SU-DHL-6 (cell line): ENCODE data around the gene MED12L.

Experiments used
- H2AFZ ChIP-seq: fragments of 200-600 bp; sonication (generic); 2 replicates; pipeline ENCODE4 v1.6.1; 2014; ENCODE audit warnings: low read depth, mild to moderate bottlenecking, moderate library complexity, mixed read lengths, antibody characterized with exemption, low read length; ENCODE audit not compliant: severe bottlenecking
- H3F3A ChIP-seq: fragments of 200-600 bp; shearing (Covaris generic); 2 replicates; pipeline ENCODE4 v1.6.0; 2016; ENCODE audit warnings: antibody characterized with exemption, mild to moderate bottlenecking; ENCODE audit not compliant: insufficient read depth
- H3K27ac ChIP-seq: fragments of 200-600 bp; sonication (generic); 2 replicates; pipeline ENCODE4 v1.5.1; 2016; ENCODE audit warnings: low read depth, mild to moderate bottlenecking, low read length, moderate library complexity, mixed read lengths
- H3K27me3 ChIP-seq: fragments of 200-600 bp; sonication (generic), shearing (Covaris generic); 2 replicates; pipeline ENCODE4 v1.6.0; 2014; ENCODE audit warnings: mild to moderate bottlenecking, low read length
- H3K36me3 ChIP-seq: fragments of 200-600 bp; sonication (generic); 2 replicates; pipeline ENCODE4 v1.6.1; 2014; ENCODE audit warnings: mild to moderate bottlenecking, low read length, mixed read lengths
- H3K4me2 ChIP-seq: fragments of 300-600, 200-600 bp; shearing (Covaris generic), sonication (generic); 2 replicates; pipeline ENCODE4 v1.6.0; 2014; ENCODE audit warnings: low read length, low read depth, mild to moderate bottlenecking; ENCODE audit not compliant: poor library complexity, severe bottlenecking
- H3K4me3 ChIP-seq: fragments of 200-600 bp; sonication (generic); 2 replicates; pipeline ENCODE4 v1.5.1; 2014; ENCODE audit warnings: antibody characterized with exemption, low read length, mild to moderate bottlenecking, mixed read lengths; ENCODE audit not compliant: insufficient read depth, poor library complexity, severe bottlenecking
- H3K79me2 ChIP-seq: fragments of 200-600 bp; sonication (generic); 2 replicates; pipeline ENCODE4 v1.6.1; 2014; ENCODE audit warnings: mild to moderate bottlenecking, low read length, moderate library complexity; ENCODE audit not compliant: insufficient read depth
- H3K9ac ChIP-seq: fragments of 200-600 bp; sonication (generic); 2 replicates; pipeline ENCODE4 v1.7.0; 2014; ENCODE audit warnings: mild to moderate bottlenecking, low read length
- H3K9me2 ChIP-seq: fragments of 200-600 bp; sonication (generic); replicated peaks from 2 replicates; pipeline ENCODE4 v1.6.1; 2014; ENCODE audit warnings: low read length; ENCODE audit not compliant: insufficient read depth
- H3K9me3 ChIP-seq: fragments of 200-600 bp; sonication (generic); 2 replicates; pipeline ENCODE4 v1.6.1; 2014; ENCODE audit warnings: low read length, mixed read lengths; ENCODE audit not compliant: insufficient read depth
- H4K20me1 ChIP-seq: fragments of 200-600 bp; sonication (generic); 2 replicates; pipeline ENCODE4 v1.6.1; 2014; ENCODE audit warnings: low read depth, mild to moderate bottlenecking, antibody characterized with exemption, low read length, moderate library complexity, mixed read lengths
- CTCF ChIP-seq: fragments of 200-600 bp; sonication (generic); IDR thresholded peaks from one replicate; pipeline ENCODE4 v1.5.1; 2017; ENCODE audit warnings: antibody characterized with exemption, mild to moderate bottlenecking, low read length, moderate library complexity; ENCODE audit not compliant: insufficient read depth, poor library complexity, severe bottlenecking
- EZH2phosphoT487 ChIP-seq: fragments of 200-600 bp; sonication (generic), shearing (Covaris generic); conservative IDR thresholded peaks from 2 replicates; pipeline ENCODE4 v1.6.1; 2018; ENCODE audit warnings: mild to moderate bottlenecking, antibody characterized with exemption, low read length, moderate library complexity, mixed read lengths

The MED12L gene

GRCh38 chr3:151085227-151085888 lies at the start of gene MED12L:
Gene MED12L (plus strand): TSS chr3:151085664. CDS start chr3:151086927, 1,263 bp downstream.
- TF ChIP-seq CTCF (peak; percentile 42), EZH2phosphoT487 (no peak)
- Histone ChIP-seq H3K79me2 (peaks cover 19% of the 10 kb centered on the region; the same call in 1 of the 2 replicates), H3K27ac (peak within 1 kb of the TSS; percentile 56), H3K9ac (peak within 1 kb of the TSS; percentile 90), H3K27me3 (no peaks in the 10 kb centered on the region), H3K4me3 (peak within 1 kb of the TSS; percentile 72), H3K9me2 (no peaks in the 10 kb centered on the region), H3K36me3 (peaks cover 4% of the 10 kb centered on the region; the same call in 1 of the 2 replicates), H2AFZ (peak within 1 kb of the TSS; percentile 97), H3K9me3 (no peaks in the 10 kb centered on the region), H4K20me1 (no peaks in the 10 kb centered on the region), H3F3A (no peaks in the 10 kb centered on the region), H3K4me2 (peak within 1 kb of the TSS; percentile 50)

GRCh38 chr3:151037746-151038477 lies 47.6 kb upstream of the MED12L start:
- H3K4me3 ChIP-seq: no peak overlapping the region
- H3K79me2 ChIP-seq: no peaks in the 10 kb centered on the region
- no peaks in the 10 kb centered on the region for H3F3A ChIP-seq
- no peak for TF ChIP-seq EZH2phosphoT487
- no peak for TF ChIP-seq CTCF
- H3K9me2 ChIP-seq: no peaks in the 10 kb centered on the region
- no peak overlapping the region for H3K27ac ChIP-seq
- no peaks in the 10 kb centered on the region for H4K20me1 ChIP-seq
- H3K9me3 ChIP-seq: no peaks in the 10 kb centered on the region
- H3K36me3 ChIP-seq: no peaks in the 10 kb centered on the region
- no peak overlapping the region for H2AFZ ChIP-seq
- no peaks in the 10 kb centered on the region for H3K27me3 ChIP-seq
- H3K4me2 ChIP-seq: no peak overlapping the region
- no peak overlapping the region for H3K9ac ChIP-seq

- H3K9me3 ChIP-seq: no peaks in the 10 kb centered on the region
These were observed 40.8 kb upstream of the MED12L start for GRCh38 chr3:151044706-151045105.

GRCh38 chr3:151047636-151048035 lies 37.8 kb upstream of the MED12L start:
- no peaks in the 10 kb centered on the region for H3K9me2 ChIP-seq
- no peaks in the 10 kb centered on the region for H3K9me3 ChIP-seq
- no peaks in the 10 kb centered on the region for H3K27me3 ChIP-seq
- no peaks in the 10 kb centered on the region for H4K20me1 ChIP-seq
- H2AFZ ChIP-seq: no peak overlapping the region
- no peak for TF ChIP-seq EZH2phosphoT487
- TF ChIP-seq CTCF: no peak
- H3K4me2 ChIP-seq: no peak overlapping the region
- H3K27ac ChIP-seq: no peak overlapping the region
- H3K9ac ChIP-seq: no peak overlapping the region
- H3K36me3 ChIP-seq: no peaks in the 10 kb centered on the region
- H3K4me3 ChIP-seq: no peak overlapping the region
- no peaks in the 10 kb centered on the region for H3K79me2 ChIP-seq
- H3F3A ChIP-seq: no peaks in the 10 kb centered on the region

More at GRCh38 chr3:151044706-151045105, 40.8 kb upstream of the MED12L start:
- Histone ChIP-seq H3K9ac (no peak overlapping the region), H3K36me3 (no peaks in the 10 kb centered on the region), H3K79me2 (no peaks in the 10 kb centered on the region), H2AFZ (no peak overlapping the region), H3K27ac (no peak overlapping the region), H3K4me3 (no peak overlapping the region), H4K20me1 (no peaks in the 10 kb centered on the region), H3K27me3 (no peaks in the 10 kb centered on the region), H3F3A (no peaks in the 10 kb centered on the region), H3K9me2 (no peaks in the 10 kb centered on the region), H3K4me2 (no peak overlapping the region)
- no peak for TF ChIP-seq EZH2phosphoT487
